ENCODE data around the gene RALGPS1. TPM values are rescaled to one million over a fixed set of nuclear protein-coding genes. Genes with fewer than 3 reads are reported as not detected.

The RALGPS1 gene
- total and polyA plus RNA-seq, 2 of the 8 experiments (the other 6 are each of a cell fraction or from before 2014, with no cell fraction given) = 20.0 to 23.5 TPM

GRCh38 chr9:127183814-127184582 lies 269.4 kb downstream of the RALGPS1 start:
- Histone ChIP-seq H3K14ac (ENCODE audit: insufficient read length) (no peak overlapping the region), H4K91ac (replicated peaks; ENCODE audit: insufficient read length, low read length) (no peak overlapping the region), H3K79me2 (ENCODE audit: control insufficient read depth in 1 of 2, insufficient read depth in 2 of 2, low read length in 2 of 2) (no peaks in the 10 kb centered on the region), H2BK12ac (ENCODE audit: low read depth, low read length) (no peak overlapping the region), H4K5ac (ENCODE audit: insufficient read length, low read depth, low read length) (no peak overlapping the region), H4K8ac (ENCODE audit: extremely low read depth, insufficient read depth, low read length) (no peak overlapping the region; the same call in 1 of the 2 replicates), H3K27me3 (replicated peaks in 1 of 4; ENCODE audit: control insufficient read depth in 3 of 4, extremely low read depth in 1 of 4, insufficient read depth in 3 of 4, low read length in 3 of 4) (no peaks in the 10 kb centered on the region), H2BK20ac (ENCODE audit: low read length) (no peak overlapping the region), H2BK15ac (ENCODE audit: low read length) (no peak overlapping the region), H2BK5ac (ENCODE audit: low read depth, low read length) (no peak overlapping the region; the same call in 1 of the 2 replicates), H3K23ac (ENCODE audit: insufficient read length) (no peak overlapping the region), H3K4me2 (ENCODE audit: insufficient read depth in 1 of 2, low read depth in 2 of 2, low read length in 2 of 2) (no peak overlapping the region), H3K4me3 (ENCODE audit: extremely low read depth in 1 of 4, insufficient read depth in 2 of 4, low read depth in 3 of 4, low read length in 4 of 4) (no peak overlapping the region), H3K23me2 (ENCODE audit: low read depth, low read length) (no peaks in the 10 kb centered on the region), H3K4ac (replicated peaks; ENCODE audit: insufficient read length, low read depth, low read length) (no peak overlapping the region), H3K9me3 (ENCODE audit: insufficient read depth in 2 of 2, low read depth in 1 of 2, low read length in 1 of 2) (no peaks in the 10 kb centered on the region), H3K79me1 (ENCODE audit: low read depth, low read length) (no peaks in the 10 kb centered on the region; the same call in 1 of the 2 replicates), H3K9ac (replicated peaks in 1 of 4; ENCODE audit: extremely low read depth in 1 of 4, low read depth in 3 of 4, low read length in 3 of 4) (no peak overlapping the region), H3K18ac (ENCODE audit: extremely low read depth, low read length) (no peak overlapping the region), H2BK120ac (replicated peaks; ENCODE audit: low read depth, low read length) (no peak overlapping the region), H3K56ac (replicated peaks; ENCODE audit: insufficient read length, low read depth, low read length) (no peak overlapping the region), H3K4me1 (replicated peaks in 1 of 4; ENCODE audit: control insufficient read depth in 3 of 4, insufficient read depth in 4 of 4, low read length in 3 of 4) (peaks cover 0 to 6% (median under 1%) of the 10 kb centered on the region in 4 experiments; a peak in 3 of 7 replicates), H2AFZ (ENCODE audit: low read length) (no peak overlapping the region), H3K27ac (ENCODE audit: low read depth, low read length) (no peak overlapping the region), H2AK5ac (ENCODE audit: low read depth, low read length) (no peak overlapping the region), H4K20me1 (replicated peaks in 1 of 2; ENCODE audit: control insufficient read depth in 1 of 2, insufficient read depth in 2 of 2, low read length in 2 of 2) (no peaks in the 10 kb centered on the region), H3K36me3 (ENCODE audit: control insufficient read depth in 2 of 4, insufficient read depth in 4 of 4, low read length in 3 of 4) (no peaks in the 10 kb centered on the region)
- ChIA-PET CTCF (ENCODE audit: partially characterized antibody) (interaction anchor here (0.9 to 2.2 kb wide), 5 partner anchors 15 to 236 kb away, joined by 3 to 8 read pairs (median 5); no protein-coding TSS in a partner anchor), POLR2A (ENCODE audit: partially characterized antibody) (interaction anchor here (0.6 kb wide), 1 partner anchor 16 kb away, joined by 3 read pairs; no protein-coding TSS in a partner anchor)
- TF ChIP-seq KDM1A (IDR thresholded peaks at IDR 0.05; ENCODE audit: borderline replicate concordance, low read length) (no peak), POLR2A (IDR thresholded peaks at IDR 0.05; ENCODE audit: control extremely low read depth in 1 of 2, low read depth in 2 of 2, low read length in 2 of 2) (no peak), EZH2 (IDR thresholded peaks at IDR 0.05; ENCODE audit: low read depth, low read length, severe bottlenecking) (no peak), POU5F1 (IDR thresholded peaks at IDR 0.05; ENCODE audit: low read depth, low read length) (no peak), CEBPB (IDR thresholded peaks at IDR 0.05; ENCODE audit: low read depth, low read length) (no peak), ASH2L (IDR thresholded peaks at IDR 0.05; ENCODE audit: low read length) (no peak)
- whole genome bisulfite sequencing, 2 experiments (ENCODE audit: extremely low coverage in 1 of 2, insufficient coverage in 1 of 2, insufficient read length in 1 of 2, insufficient replicate concordance in 2 of 2, low coverage in 1 of 2, low lambda C conversion rate in 2 of 2, missing lambda C conversion rate in 1 of 2) = 93% methylated on average over 13 of the region's 17 CpGs; no CpG with 5 or more reads in 1 of the 2 experiments
- FAIRE-seq (no peak), DNase-seq (ENCODE audit: low read depth in 1 of 2, low spot score in 2 of 2) (no peak)

Data from H1 (cell line).